Measurements from ENCODE around the gene RBMS1. TPM values are rescaled to one million over a fixed set of nuclear protein-coding genes. Genes with fewer than 3 reads are reported as not detected.

RBMS1 gene
- total and polyA plus RNA-seq, 2 donors (not counting 1 experiment from before 2014, with no cell fraction given) = 18.0 to 36.7 TPM

GRCh38 chr2:160373263-160373662 is 120.3 kb downstream of the RBMS1 start:
- H3K4me3 Mint-ChIP-seq = no peak overlapping the region
- no peaks in the 10 kb centered on the region for H3K27me3 ChIP-seq (replicated peaks in 1 of 4; ENCODE audit: control extremely low read depth in 1 of 4, control insufficient read depth in 3 of 4, insufficient read depth in 4 of 4, low read length in 3 of 4)
- H3K27ac Mint-ChIP-seq = no peak overlapping the region
- CTCF ChIA-PET = no interaction called here
- no peaks in the 10 kb centered on the region for H3K9me3 Mint-ChIP-seq (ENCODE audit: insufficient read depth)
- H3K9ac ChIP-seq (ENCODE audit: low read length) = no peak overlapping the region
- no peak for ATAC-seq (ENCODE audit: low read depth)
- no peaks in the 10 kb centered on the region for H3K9me3 ChIP-seq (ENCODE audit: control extremely low read depth in 1 of 3, control insufficient read depth in 2 of 3, insufficient read depth in 1 of 3, low read length in 2 of 3)
- H3K36me3 ChIP-seq (replicated peaks in 1 of 2; ENCODE audit: control extremely low read depth in 1 of 2, control insufficient read depth in 1 of 2, extremely low read depth in 1 of 2, insufficient read depth in 2 of 2, low read length in 1 of 2) = no peaks in the 10 kb centered on the region
- no peak overlapping the region for H3K4me3 ChIP-seq (ENCODE audit: control extremely low read depth in 1 of 5, extremely low read depth in 1 of 5, insufficient read depth in 1 of 5, low read depth in 2 of 5, low read length in 4 of 5)
- TF ChIP-seq CTCF (IDR thresholded peaks at IDR 0.05) = no peak
- TF ChIP-seq EZH2 (IDR thresholded peaks at IDR 0.05; ENCODE audit: borderline replicate concordance, insufficient read depth, low read depth, low read length, poor library complexity, severe bottlenecking) = no peak
- WGBS (ENCODE audit: insufficient coverage) = no CpG with 5 or more reads among the region's 2 CpGs
- H3K4me1 ChIP-seq (ENCODE audit: control insufficient read depth in 2 of 2, insufficient read depth in 2 of 2, low read length in 2 of 2) = peaks cover 52 to 54% of the 10 kb centered on the region in 2 donors
- peaks cover 69% of the 10 kb centered on the region for H3K4me1 Mint-ChIP-seq
- no peak for DNase-seq
- no peak overlapping the region for H3K27ac ChIP-seq (ENCODE audit: low read length in 2 of 2)
- H3K27me3 Mint-ChIP-seq = no peaks in the 10 kb centered on the region
- H3K79me2 ChIP-seq (ENCODE audit: control insufficient read depth, insufficient read depth, low read length) = peaks cover 83% of the 10 kb centered on the region
- POLR2A ChIA-PET = no interaction called here
- H3K4me2 ChIP-seq (replicated peaks; ENCODE audit: low read depth, low read length, poor library complexity, severe bottlenecking) = no peak overlapping the region
- H2AFZ ChIP-seq (ENCODE audit: insufficient read depth, low read depth, low read length, poor library complexity, severe bottlenecking) = no peak overlapping the region
- intact Hi-C loops (cut with micrococcal nuclease) = no loop called here
- H4K20me1 ChIP-seq (ENCODE audit: control insufficient read depth, insufficient read depth, low read length, poor library complexity, severe bottlenecking) = peaks cover 36% of the 10 kb centered on the region

- H3K9me3 ChIP-seq (ENCODE audit: control extremely low read depth in 1 of 3, control insufficient read depth in 2 of 3, insufficient read depth in 1 of 3, low read length in 2 of 3) = no peaks in the 10 kb centered on the region
- H3K79me2 ChIP-seq (ENCODE audit: control insufficient read depth, insufficient read depth, low read length) = peaks cover 84% of the 10 kb centered on the region
- peaks cover 57 to 60% of the 10 kb centered on the region in 2 donors for H3K4me1 ChIP-seq (ENCODE audit: control insufficient read depth in 2 of 2, insufficient read depth in 2 of 2, low read length in 2 of 2)
- intact Hi-C loops (cut with micrococcal nuclease) = no loop called here
- ATAC-seq (ENCODE audit: low read depth) (no peak), DNase-seq (no peak)
- peaks cover 41% of the 10 kb centered on the region for H4K20me1 ChIP-seq (ENCODE audit: control insufficient read depth, insufficient read depth, low read length, poor library complexity, severe bottlenecking)
- no peak overlapping the region for H3K27ac ChIP-seq (ENCODE audit: low read length in 2 of 2)
- H2AFZ ChIP-seq (ENCODE audit: insufficient read depth, low read depth, low read length, poor library complexity, severe bottlenecking) = no peak overlapping the region
- no peak overlapping the region for H3K4me3 ChIP-seq (ENCODE audit: control extremely low read depth in 1 of 5, extremely low read depth in 1 of 5, insufficient read depth in 1 of 5, low read depth in 2 of 5, low read length in 4 of 5)
- ChIA-PET POLR2A (no interaction called here), CTCF (interaction anchor here (0.8 kb wide), 1 partner anchor 11 kb away, joined by 4 read pairs; no protein-coding TSS in a partner anchor)
- Mint-ChIP-seq H3K4me3 (no peak overlapping the region), H3K9me3 (ENCODE audit: insufficient read depth) (no peaks in the 10 kb centered on the region), H3K27me3 (no peaks in the 10 kb centered on the region), H3K4me1 (peaks cover 75% of the 10 kb centered on the region), H3K27ac (no peak overlapping the region)
- no peak overlapping the region for H3K9ac ChIP-seq (ENCODE audit: low read length)
- no peak overlapping the region for H3K4me2 ChIP-seq (replicated peaks; ENCODE audit: low read depth, low read length, poor library complexity, severe bottlenecking)
- H3K27me3 ChIP-seq (replicated peaks in 1 of 4; ENCODE audit: control extremely low read depth in 1 of 4, control insufficient read depth in 3 of 4, insufficient read depth in 4 of 4, low read length in 3 of 4) = no peaks in the 10 kb centered on the region
- H3K36me3 ChIP-seq (replicated peaks in 1 of 2; ENCODE audit: control extremely low read depth in 1 of 2, control insufficient read depth in 1 of 2, extremely low read depth in 1 of 2, insufficient read depth in 2 of 2, low read length in 1 of 2) = no peaks in the 10 kb centered on the region
- TF ChIP-seq EZH2 (IDR thresholded peaks at IDR 0.05; ENCODE audit: borderline replicate concordance, insufficient read depth, low read depth, low read length, poor library complexity, severe bottlenecking) (no peak), CTCF (IDR thresholded peaks at IDR 0.05) (no peak)
These were observed 121.0 kb downstream of the RBMS1 start for GRCh38 chr2:160372585-160372984.
